Endothelial cell (in vitro differentiated cells): ENCODE results near the gene STRA8. TPM values are rescaled to one million over a fixed set of nuclear protein-coding genes. Genes with fewer than 3 reads are reported as not detected.

Experiments
- DNase-seq: peaks from one replicate; pipeline ENCODE4 v3.0.0; 2021; ENCODE audit warnings: low spot score
- H3K27ac Mint-ChIP-seq: one replicate; pipeline ENCODE4 v1.8.0; 2021; ENCODE audit warnings: mixed read lengths, inconsistent platforms; ENCODE audit not compliant: unreplicated experiment
- H3K27me3 Mint-ChIP-seq: one replicate; pipeline ENCODE4 v1.8.0; 2021; ENCODE audit warnings: mild to moderate bottlenecking, moderate library complexity, mixed read lengths, inconsistent platforms; ENCODE audit not compliant: unreplicated experiment
- H3K36me3 Mint-ChIP-seq: one replicate; pipeline ENCODE4 v1.8.0; 2021; ENCODE audit warnings: mild to moderate bottlenecking, low read depth, mixed read lengths, inconsistent platforms; ENCODE audit not compliant: unreplicated experiment
- H3K4me1 Mint-ChIP-seq: one replicate; pipeline ENCODE4 v1.8.0; 2021; ENCODE audit warnings: mild to moderate bottlenecking, mixed read lengths, inconsistent platforms; ENCODE audit not compliant: unreplicated experiment
- H3K4me3 Mint-ChIP-seq: one replicate; pipeline ENCODE4 v1.8.0; 2021; ENCODE audit warnings: mild to moderate bottlenecking, mixed read lengths, inconsistent platforms; ENCODE audit not compliant: unreplicated experiment
- H3K9me3 Mint-ChIP-seq: one replicate; pipeline ENCODE4 v1.8.0; 2021; ENCODE audit warnings: mixed read lengths, inconsistent platforms; ENCODE audit not compliant: unreplicated experiment
- total RNA-seq: library from RNA; stranded (reverse); fragmentation: NEBNext Ultra II Directional; extraction: Animal tissue kit (Norgen Biotek cat#: 25700); gene quantifications from one replicate; pipeline ENCODE4 v1.2.1, GENCODE V29; 2021; ENCODE audit not compliant: unreplicated experiment
- TF ChIP-seq, protein P1 (sequence below): fragments of 200-600 bp; sonication (generic); IDR thresholded peaks from one replicate; pipeline ENCODE4 v1.5.0; 2021; ENCODE audit warnings: antibody characterized with exemption; ENCODE audit not compliant: unreplicated experiment

STRA8 gene
- total RNA-seq, 1 donor from 2014 or later = not detected

DNA sequence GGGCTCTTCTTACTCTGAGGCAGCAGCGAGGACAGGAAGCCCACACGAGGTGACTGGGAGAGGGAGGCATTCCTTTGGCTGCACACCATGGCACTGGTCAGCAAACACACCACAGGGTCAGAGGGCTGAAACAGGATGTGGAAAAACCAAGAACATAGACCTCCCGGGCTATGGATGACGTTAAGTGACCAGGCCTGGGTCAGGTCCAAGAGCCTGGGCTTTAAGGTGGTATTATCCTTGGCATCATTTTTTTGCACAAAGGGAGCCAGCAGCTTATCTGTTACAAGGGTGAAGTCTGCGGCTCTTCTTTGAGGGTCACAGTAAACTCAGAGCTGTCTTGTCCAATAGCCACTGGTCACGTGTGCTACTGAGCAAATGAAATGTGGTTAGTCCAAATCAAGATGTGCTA, 29.3 kb upstream of the STRA8 start:
- Mint-ChIP-seq H3K4me3 (no peak overlapping the region), H3K9me3 (no peaks in the 10 kb centered on the region), H3K27ac (no peak overlapping the region), H3K36me3 (peaks cover 12% of the 10 kb centered on the region), H3K4me1 (peaks cover 18% of the 10 kb centered on the region), H3K27me3 (peaks cover 3% of the 10 kb centered on the region)
- DNase-seq = no peak
- TF ChIP-seq, protein P1, sequence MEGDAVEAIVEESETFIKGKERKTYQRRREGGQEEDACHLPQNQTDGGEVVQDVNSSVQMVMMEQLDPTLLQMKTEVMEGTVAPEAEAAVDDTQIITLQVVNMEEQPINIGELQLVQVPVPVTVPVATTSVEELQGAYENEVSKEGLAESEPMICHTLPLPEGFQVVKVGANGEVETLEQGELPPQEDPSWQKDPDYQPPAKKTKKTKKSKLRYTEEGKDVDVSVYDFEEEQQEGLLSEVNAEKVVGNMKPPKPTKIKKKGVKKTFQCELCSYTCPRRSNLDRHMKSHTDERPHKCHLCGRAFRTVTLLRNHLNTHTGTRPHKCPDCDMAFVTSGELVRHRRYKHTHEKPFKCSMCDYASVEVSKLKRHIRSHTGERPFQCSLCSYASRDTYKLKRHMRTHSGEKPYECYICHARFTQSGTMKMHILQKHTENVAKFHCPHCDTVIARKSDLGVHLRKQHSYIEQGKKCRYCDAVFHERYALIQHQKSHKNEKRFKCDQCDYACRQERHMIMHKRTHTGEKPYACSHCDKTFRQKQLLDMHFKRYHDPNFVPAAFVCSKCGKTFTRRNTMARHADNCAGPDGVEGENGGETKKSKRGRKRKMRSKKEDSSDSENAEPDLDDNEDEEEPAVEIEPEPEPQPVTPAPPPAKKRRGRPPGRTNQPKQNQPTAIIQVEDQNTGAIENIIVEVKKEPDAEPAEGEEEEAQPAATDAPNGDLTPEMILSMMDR = no peak

DNA sequence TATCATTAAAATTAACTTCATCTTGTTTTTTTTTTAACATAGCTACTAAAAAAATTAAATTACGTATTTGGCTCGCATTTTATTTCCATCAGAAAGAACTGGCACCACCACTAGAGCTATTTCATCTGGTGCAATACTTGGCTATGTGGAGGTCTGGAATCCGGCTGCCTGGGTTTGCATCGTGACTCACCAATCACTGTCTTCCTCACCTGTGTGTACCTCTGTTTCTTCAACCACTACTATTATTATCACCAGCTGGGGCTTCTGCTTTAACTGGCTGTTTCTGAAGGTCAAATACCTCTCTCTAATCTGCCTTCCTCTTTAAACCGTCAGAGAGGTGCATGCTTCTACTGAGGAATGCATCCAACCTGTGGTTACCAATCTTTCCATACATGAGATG, 28.8 kb upstream of the STRA8 start:
- H3K9me3 Mint-ChIP-seq = no peaks in the 10 kb centered on the region
- peaks cover 3% of the 10 kb centered on the region for H3K27me3 Mint-ChIP-seq
- no peak overlapping the region for H3K27ac Mint-ChIP-seq
- H3K36me3 Mint-ChIP-seq = peaks cover 10% of the 10 kb centered on the region
- TF ChIP-seq, protein P1 = no peak
- H3K4me3 Mint-ChIP-seq = no peak overlapping the region
- DNase-seq = no peak
- H3K4me1 Mint-ChIP-seq = peaks cover 18% of the 10 kb centered on the region

DNA sequence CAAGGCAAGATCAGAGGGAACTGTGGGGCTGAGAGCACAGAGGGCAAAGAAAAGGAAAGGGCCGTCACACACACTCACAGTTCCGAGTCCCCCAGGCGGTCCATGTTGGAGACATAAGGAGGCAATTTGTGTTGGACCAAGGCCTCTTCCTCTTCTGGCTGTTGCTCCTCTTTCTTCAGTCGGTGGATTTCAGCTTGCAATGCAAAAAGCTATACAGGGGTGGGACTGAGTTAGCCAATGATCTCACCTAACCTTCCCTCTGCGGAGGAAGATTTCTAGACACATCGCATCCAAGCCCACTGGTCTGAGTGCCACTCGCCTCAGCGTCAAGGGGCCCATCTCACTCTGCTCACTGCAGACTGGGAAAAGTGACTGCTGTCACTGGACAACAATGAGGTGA, 27.8 kb upstream of the STRA8 start:
- Mint-ChIP-seq H3K27ac (no peak overlapping the region), H3K4me1 (peaks cover 18% of the 10 kb centered on the region), H3K36me3 (peaks cover 10% of the 10 kb centered on the region), H3K9me3 (no peaks in the 10 kb centered on the region), H3K4me3 (no peak overlapping the region), H3K27me3 (peaks cover 3% of the 10 kb centered on the region)
- TF ChIP-seq, protein P1 = no peak
- no peak for DNase-seq

DNA sequence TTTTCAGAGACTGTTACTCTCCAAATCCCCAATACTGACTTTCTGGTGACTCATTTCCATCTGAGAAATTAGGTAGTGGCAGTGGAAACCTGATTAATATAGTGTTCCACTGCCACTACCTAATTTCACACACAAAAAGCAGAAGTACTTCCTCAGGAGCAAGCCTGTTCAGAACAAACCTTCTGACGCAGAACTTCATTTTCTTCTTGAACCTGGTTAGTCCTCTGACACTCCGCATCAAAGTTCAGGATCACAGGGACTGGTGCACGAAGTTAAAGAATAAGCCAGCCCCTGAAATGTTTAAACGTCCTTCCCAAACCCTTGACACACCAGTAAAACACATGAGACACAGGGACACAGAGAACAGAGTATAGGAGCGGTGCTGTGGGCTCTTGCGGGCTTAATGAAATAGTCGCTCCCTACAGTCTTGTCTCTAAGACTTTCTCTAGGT, 26.7 kb upstream of the STRA8 start:
- H3K27ac Mint-ChIP-seq = no peak overlapping the region
- H3K36me3 Mint-ChIP-seq = peaks cover 10% of the 10 kb centered on the region

DNA sequence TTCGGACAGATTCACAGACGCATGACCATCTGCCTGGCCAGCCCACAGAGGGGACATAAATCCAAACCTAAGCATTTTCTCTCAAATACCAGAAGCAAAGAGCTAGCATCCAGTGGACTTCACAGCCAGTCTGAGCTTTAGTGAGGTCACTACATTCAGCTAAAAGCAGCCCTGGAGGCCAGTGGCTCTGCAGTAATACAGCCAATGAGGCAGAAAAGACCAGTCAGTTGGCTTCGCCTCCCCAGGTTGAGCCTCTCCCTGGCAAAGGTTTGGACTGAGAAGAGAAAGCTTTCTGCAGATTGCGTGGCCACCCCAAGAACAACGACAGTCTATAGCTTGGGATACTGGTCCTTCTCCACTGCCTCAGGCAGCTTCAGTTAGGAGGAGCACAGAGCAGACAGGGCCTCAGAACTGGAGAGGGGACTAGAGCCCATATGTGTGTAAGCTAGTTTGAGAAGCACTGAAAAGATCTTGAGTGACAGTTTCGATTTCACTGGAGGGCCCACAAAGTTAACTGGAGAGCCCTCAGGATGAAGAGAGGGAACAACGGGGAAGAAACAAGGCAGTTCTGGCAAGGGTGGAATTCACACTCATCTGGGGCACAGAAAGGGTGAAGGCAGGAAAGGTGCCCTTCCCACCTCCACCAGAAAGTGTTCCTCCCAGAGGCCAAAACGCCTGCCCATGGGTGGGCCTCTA, 26.1 kb upstream of the STRA8 start:
- DNase-seq = no peak
- H3K4me1 Mint-ChIP-seq = peaks cover 18% of the 10 kb centered on the region
- H3K27ac Mint-ChIP-seq = no peak overlapping the region
- H3K27me3 Mint-ChIP-seq = peaks cover 3% of the 10 kb centered on the region
- H3K36me3 Mint-ChIP-seq = peaks cover 10% of the 10 kb centered on the region
- no peak overlapping the region for H3K4me3 Mint-ChIP-seq
- H3K9me3 Mint-ChIP-seq = no peaks in the 10 kb centered on the region
- TF ChIP-seq, protein P1 = no peak

More for the DNA sequence above, 26.7 kb upstream of the STRA8 start:
- Mint-ChIP-seq H3K27me3 (peaks cover 3% of the 10 kb centered on the region), H3K9me3 (no peaks in the 10 kb centered on the region), H3K4me3 (no peak overlapping the region), H3K4me1 (peaks cover 18% of the 10 kb centered on the region)
- DNase-seq = no peak
- TF ChIP-seq, protein P1 = no peak
